ENCODE measurements around the gene YEATS4. TPM values are rescaled to one million over a fixed set of nuclear protein-coding genes. Genes with fewer than 3 reads are reported as not detected.

YEATS4 gene
- total RNA-seq, 1 donor from 2014 or later, result 17.9 TPM

DNA sequence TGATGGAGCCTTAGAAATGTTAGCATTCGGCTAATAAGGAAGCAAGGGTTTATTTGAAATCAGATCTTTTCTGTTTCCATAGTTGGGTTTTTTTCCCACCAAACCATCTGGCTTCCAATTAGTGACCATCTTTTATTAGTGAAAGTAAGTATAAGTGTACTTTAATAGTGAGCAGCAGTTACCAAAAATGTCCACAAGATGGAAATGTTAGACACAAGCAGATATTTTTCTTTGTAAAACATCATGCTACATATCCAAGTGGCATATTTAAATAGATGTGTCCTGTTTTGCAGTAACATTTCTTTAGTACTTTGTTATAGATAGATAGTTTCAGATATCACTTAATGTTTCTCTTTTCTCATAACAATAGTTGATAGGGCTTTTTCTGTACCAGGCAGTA is 28.8 kb downstream of the YEATS4 start:
- peak; percentile 47 for DNase-seq (ENCODE audit: extremely low read depth, low read depth, low spot score)

GRCh38 chr12:69389831-69390230 is 30.3 kb downstream of the YEATS4 start:
- peak; percentile 45 for DNase-seq (ENCODE audit: extremely low read depth, low read depth, low spot score)

- no peak for DNase-seq (ENCODE audit: extremely low read depth, low read depth, low spot score)
These were observed 32.8 kb downstream of the YEATS4 start for GRCh38 chr12:69392179-69392928.

- DNase-seq (ENCODE audit: extremely low read depth, low read depth, low spot score), result no peak
These were observed 36.5 kb downstream of the YEATS4 start for GRCh38 chr12:69396041-69396440.

GRCh38 chr12:69396963-69397362 is 37.4 kb downstream of the YEATS4 start:
- no peak for DNase-seq (ENCODE audit: extremely low read depth, low read depth, low spot score)

DNA sequence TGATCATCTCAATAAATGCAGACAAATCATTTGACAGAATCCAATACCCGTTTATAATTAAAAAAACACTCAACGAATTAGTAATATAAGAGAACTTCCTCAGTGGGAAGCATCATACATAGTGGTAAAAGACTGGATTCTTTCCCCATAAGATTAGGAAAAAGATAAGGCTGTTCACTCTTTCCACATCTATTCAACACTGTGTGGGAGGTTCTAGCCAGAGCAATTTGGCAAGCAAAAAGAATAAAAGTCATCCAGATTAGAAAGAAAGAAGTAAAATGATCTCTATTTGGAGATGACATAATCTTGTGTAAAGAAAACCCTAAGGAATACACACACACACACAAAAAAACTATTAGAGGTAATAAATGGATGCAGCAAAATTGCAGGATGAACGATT is 38.4 kb downstream of the YEATS4 start:
- DNase-seq (ENCODE audit: extremely low read depth, low read depth, low spot score), result no peak

GRCh38 chr12:69401940-69402339 is 42.4 kb downstream of the YEATS4 start:
- DNase-seq (ENCODE audit: extremely low read depth, low read depth, low spot score), result no peak

DNA sequence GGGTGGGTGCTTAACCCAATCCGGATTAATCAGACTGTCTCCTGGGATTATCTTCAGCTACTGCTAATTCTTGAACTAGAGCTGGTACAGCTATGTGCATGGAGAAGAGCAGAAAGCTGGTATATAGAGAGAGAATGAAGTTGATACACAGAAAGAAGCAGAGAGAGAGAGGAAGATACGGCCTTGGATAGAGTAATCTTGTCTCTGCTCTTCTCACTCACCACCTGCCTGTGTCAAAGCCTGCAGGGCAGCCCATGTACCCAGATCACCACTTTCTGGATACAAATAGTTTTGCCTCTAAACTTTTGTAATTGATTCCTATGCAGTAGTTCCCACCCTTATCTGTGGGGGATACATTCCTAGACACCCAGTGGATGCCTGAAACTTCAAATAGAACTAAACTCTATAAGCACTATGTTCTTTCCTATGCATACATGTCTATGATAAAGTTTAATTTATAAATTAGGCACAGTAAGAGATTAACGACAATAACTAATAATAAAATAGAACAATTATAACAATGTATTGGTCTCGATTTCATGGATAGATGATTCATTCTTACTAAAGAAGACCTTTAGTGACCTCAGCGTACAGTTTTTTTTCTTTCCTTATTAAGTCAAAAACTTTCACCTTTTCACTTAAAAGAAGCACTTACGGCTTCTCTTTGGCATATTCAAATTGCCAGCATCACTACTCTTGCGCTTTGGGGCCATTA is 45.5 kb downstream of the YEATS4 start:
- DNase-seq (ENCODE audit: extremely low read depth, low read depth, low spot score), result no peak

- peak; percentile 81 for DNase-seq (ENCODE audit: extremely low read depth, low read depth, low spot score)
These were observed 46.0 kb downstream of the YEATS4 start for GRCh38 chr12:69405566-69405865.

- no peak for DNase-seq (ENCODE audit: extremely low read depth, low read depth, low spot score)
These were observed 46.7 kb downstream of the YEATS4 start for GRCh38 chr12:69406217-69406616.

- DNase-seq (ENCODE audit: extremely low read depth, low read depth, low spot score), result no peak
These were observed 51.0 kb downstream of the YEATS4 start for GRCh38 chr12:69410571-69410970.

DNA sequence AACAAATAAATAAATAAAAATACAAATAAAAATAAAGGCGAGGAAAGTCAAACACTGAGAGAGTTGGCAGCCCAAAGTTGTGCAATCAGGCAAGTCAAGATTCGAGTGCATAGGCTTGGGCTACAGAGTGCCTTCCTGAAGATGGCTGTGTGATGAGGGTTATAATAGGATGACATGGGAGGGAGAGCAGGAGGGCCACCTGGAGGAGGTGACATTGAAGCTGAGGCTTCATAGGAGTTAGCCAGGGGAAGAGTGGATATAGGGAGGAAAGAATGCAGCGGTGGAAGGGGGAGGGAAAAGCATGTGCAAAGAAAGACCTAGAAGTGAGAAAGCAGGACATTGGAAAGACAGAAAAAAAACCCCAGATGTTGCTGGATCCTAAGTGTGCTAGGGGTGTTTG is 53.1 kb downstream of the YEATS4 start:
- no peak for DNase-seq (ENCODE audit: extremely low read depth, low read depth, low spot score)

- DNase-seq (ENCODE audit: extremely low read depth, low read depth, low spot score), result peak; percentile 18
These were observed 56.1 kb downstream of the YEATS4 start for GRCh38 chr12:69415471-69416275.

GRCh38 chr12:69417231-69417630 is 57.7 kb downstream of the YEATS4 start:
- DNase-seq (ENCODE audit: extremely low read depth, low read depth, low spot score), result no peak

GRCh38 chr12:69417741-69418167 is 58.2 kb downstream of the YEATS4 start:
- DNase-seq (ENCODE audit: extremely low read depth, low read depth, low spot score), result no peak

DNA sequence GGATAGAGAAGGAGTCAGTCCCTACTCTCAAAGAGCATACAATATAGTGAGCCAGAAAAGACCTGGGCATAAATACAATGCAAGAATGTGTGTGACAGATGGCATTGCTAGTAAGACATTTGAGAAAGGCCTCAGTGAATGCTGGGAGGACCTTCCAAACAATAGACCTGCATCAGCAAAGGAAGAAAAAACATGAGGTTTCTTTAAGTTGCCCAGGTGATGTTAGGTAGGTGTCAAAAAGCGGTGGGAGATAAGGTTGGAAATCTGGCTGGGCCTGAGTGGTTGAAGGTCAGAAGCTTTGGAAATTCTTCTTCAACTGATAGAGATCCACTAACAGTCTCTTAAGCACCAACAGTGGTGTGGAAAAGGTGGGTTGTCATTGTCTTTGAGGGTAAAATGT is 60.2 kb downstream of the YEATS4 start:
- no peak for DNase-seq (ENCODE audit: extremely low read depth, low read depth, low spot score)

GRCh38 chr12:69421548-69421947 is 62.0 kb downstream of the YEATS4 start:
- no peak for DNase-seq (ENCODE audit: extremely low read depth, low read depth, low spot score)

DNA sequence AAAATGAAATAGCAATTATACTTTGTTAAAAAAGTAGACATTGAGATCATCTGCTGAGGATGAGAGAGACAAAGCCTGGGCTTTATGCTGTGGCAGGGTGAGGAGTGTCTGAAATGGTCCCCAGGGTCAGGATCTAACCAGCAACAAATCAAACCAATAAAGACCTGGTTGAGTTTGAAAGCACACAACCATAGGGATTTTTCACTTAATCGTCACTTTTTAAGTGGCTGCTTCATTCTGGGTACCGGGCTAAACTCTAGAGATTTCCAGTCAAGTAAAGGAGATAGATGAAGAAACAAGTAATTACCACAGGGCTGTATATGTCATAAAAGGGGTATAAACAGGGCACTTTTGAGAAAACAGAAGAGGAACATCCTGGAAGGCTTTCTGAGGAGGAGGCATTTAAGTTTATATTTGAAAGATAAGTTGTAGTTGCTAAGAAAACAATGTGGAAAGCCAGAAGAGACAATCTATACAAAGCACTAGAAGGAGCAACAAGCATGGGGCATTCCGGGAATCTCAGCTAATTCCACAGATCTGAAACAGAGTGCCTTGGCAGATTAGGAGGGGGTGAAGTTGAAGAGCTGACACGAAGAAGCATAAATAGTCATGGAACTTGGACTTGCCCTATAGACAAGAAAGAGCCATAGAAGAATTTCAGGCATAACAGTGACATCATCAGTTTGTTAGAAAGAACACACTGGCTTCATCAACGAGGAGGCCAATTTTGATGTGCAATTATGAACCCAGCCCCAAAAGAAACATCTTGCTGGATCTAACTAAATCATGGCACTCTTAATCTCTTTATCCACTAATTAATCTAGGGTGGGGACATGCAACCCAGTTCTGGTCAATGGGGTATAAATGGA is 63.7 kb downstream of the YEATS4 start:
- DNase-seq (ENCODE audit: extremely low read depth, low read depth, low spot score), result no peak

- DNase-seq (ENCODE audit: extremely low read depth, low read depth, low spot score), result no peak
These were observed 65.9 kb downstream of the YEATS4 start for GRCh38 chr12:69425417-69425816.

DNA sequence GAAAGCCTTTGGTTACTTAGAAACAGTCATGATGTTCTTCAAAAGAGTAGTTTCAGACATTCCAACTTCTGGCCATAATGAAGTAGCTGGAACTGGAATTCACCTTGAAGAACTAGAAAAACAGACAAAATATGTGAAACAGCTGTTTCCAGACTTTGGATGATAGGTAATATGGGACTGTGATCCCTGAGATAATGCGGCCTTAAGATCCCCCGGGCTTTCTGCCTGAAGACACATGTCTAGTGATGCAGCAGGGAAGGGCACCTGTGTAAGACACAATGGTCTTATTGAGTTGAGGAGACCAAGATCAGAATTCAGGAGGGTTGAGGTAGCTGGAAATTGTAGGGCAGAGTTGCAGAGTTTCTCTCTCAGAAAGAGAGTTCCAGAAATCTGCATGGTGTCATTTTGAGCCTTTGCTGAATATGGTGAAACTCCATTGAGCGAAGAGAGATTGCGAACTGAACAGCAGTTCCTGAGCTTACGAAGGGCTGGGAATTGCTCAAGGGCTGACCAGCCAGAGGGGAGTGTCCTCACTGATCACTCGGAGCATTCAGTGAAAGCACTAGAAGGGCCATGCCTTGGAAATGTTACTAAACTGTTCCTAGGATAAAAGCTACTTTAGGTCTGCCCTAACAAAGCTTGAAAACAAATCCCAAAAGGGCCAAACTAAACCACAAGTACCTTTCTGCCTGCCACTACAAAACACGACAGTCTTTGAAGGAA is 69.0 kb downstream of the YEATS4 start:
- no peak for DNase-seq (ENCODE audit: extremely low read depth, low read depth, low spot score)
